Endothelial cell of umbilical vein (primary cell): ENCODE measurements around the gene TGFBR2. TPM values are rescaled to one million over a fixed set of nuclear protein-coding genes. Genes with fewer than 3 reads are reported as not detected.
A peak's percentile ranks its signal among the peaks of the same experiment; 100 is the strongest.
"Not testable (repeated sequence)": the region's sequence is repeated elsewhere in the genome, so short reads cannot be mapped to it uniquely, and the experiment has no call there.

Experiments used
- BruUV-seq: library from RNA; stranded (reverse); fragments of 400-500 nt; replicated peaks from 2 replicates; lab custom pipeline; 2021; lab: Mats Ljungman, UMichigan
- CTCF ChIA-PET: fragments of 300-600, 350-600 bp; sonication (Branson Sonifier 250); formaldehyde crosslinking; loops from one replicate; lab custom pipeline; 2021; ENCODE audit warnings: antibody characterized with exemption, inconsistent platforms; lab: Charles Lee
- POLR2A ChIA-PET: fragments of 300-600, 350-600 bp; sonication (Branson Sonifier 250); formaldehyde crosslinking; loops from one replicate; lab custom pipeline; 2021; ENCODE audit warnings: antibody characterized with exemption, inconsistent platforms; lab: Charles Lee
- DNase-seq: peaks from one replicate; pipeline ENCODE4 v3.0.0-alpha.2; 2011; ENCODE audit warnings: low read depth, low spot score
- FAIRE-seq: peaks from 2 replicates; lab custom pipeline; 2011; peaks lifted over from hg19 to GRCh38; lab: Jason Lieb, UNC
- H2AFZ ChIP-seq: 2 replicates; pipeline ENCODE4 v1.6.0; 2012; ENCODE audit warnings: low read depth, low read length, control low read depth, inconsistent platforms
- H3K27ac ChIP-seq: 2 replicates; pipeline ENCODE4 v1.5.1; 2011; ENCODE audit warnings: low read depth, mild to moderate bottlenecking, control low read depth, low read length, moderate library complexity; ENCODE audit not compliant: insufficient read depth
- H3K27me3 ChIP-seq, 2 experiments: 2 replicates each; pipeline versions ENCODE4 v1.6.0 to v1.6.1; 2011; ENCODE audit warnings: low read length in 2 of 2, mixed read lengths in 1 of 2; ENCODE audit not compliant: control insufficient read depth in 2 of 2, insufficient read depth in 2 of 2
- H3K36me3 ChIP-seq, 2 experiments: 2 replicates in 1 of 2; 3 replicates in 1 of 2; pipeline ENCODE4 v1.5.1; 2011; ENCODE audit warnings: low read length in 2 of 2, mild to moderate bottlenecking in 1 of 2, moderate library complexity in 1 of 2; ENCODE audit not compliant: control insufficient read depth in 2 of 2, insufficient read depth in 2 of 2; ENCODE audit errors: extremely low read depth in 1 of 2
- H3K4me1 ChIP-seq: 3 replicates; pipeline ENCODE4 v1.5.1; 2011; ENCODE audit warnings: mild to moderate bottlenecking, low read length; ENCODE audit not compliant: control insufficient read depth, insufficient read depth; ENCODE audit errors: extremely low read depth
- H3K4me2 ChIP-seq: 2 replicates; pipeline ENCODE4 v1.6.1; 2011; ENCODE audit warnings: low read length, control low read depth, mixed read lengths; ENCODE audit not compliant: insufficient read depth
- H3K4me3 ChIP-seq, 3 experiments: fragments of 200-600 bp in 1 of 3; sonication (generic), shearing (Covaris generic) in 1 of 3; replicated peaks in 1 of 3; 2 replicates each; pipeline ENCODE4 v1.5.1; 2011 to 2016; ENCODE audit warnings: control low read depth in 3 of 3, low read length in 3 of 3, mild to moderate bottlenecking in 2 of 3, inconsistent platforms in 1 of 3, low read depth in 1 of 3, moderate library complexity in 1 of 3; ENCODE audit not compliant: insufficient read depth in 1 of 3
- H3K79me2 ChIP-seq: 2 replicates; pipeline ENCODE4 v1.6.0; 2012; ENCODE audit warnings: low read length, inconsistent platforms; ENCODE audit not compliant: control insufficient read depth, insufficient read depth
- H3K9ac ChIP-seq: replicated peaks from 2 replicates; pipeline ENCODE3; 2011; ENCODE audit warnings: low read length, control low read depth; ENCODE audit not compliant: insufficient read depth; ENCODE audit errors: extremely low read depth
- H3K9me1 ChIP-seq: replicated peaks from 3 replicates; pipeline ENCODE4 v1.6.0; 2011; ENCODE audit warnings: mild to moderate bottlenecking, low read length; ENCODE audit not compliant: control insufficient read depth, insufficient read depth; ENCODE audit errors: extremely low read depth
- H3K9me3 ChIP-seq: replicated peaks from 2 replicates; pipeline ENCODE4 v1.5.1; 2012; ENCODE audit warnings: low read length, inconsistent platforms; ENCODE audit not compliant: control insufficient read depth, insufficient read depth
- H4K20me1 ChIP-seq: replicated peaks from 2 replicates; pipeline ENCODE3; 2011; ENCODE audit warnings: mild to moderate bottlenecking, low read length; ENCODE audit not compliant: control insufficient read depth, insufficient read depth; ENCODE audit errors: extremely low read depth
- EZH2 ChIP-seq: IDR thresholded peaks from 2 replicates; pipeline ENCODE4 v1.6.1; 2012; ENCODE audit warnings: borderline replicate concordance, low read depth, mild to moderate bottlenecking, moderate library complexity, low read length, inconsistent platforms; ENCODE audit not compliant: severe bottlenecking
- FOS ChIP-seq: IDR thresholded peaks from 2 replicates; pipeline ENCODE4 v1.6.1; 2011; ENCODE audit warnings: mild to moderate bottlenecking, low read length, moderate library complexity, borderline replicate concordance; ENCODE audit not compliant: insufficient read depth
- GATA2 ChIP-seq: IDR thresholded peaks from 2 replicates; pipeline ENCODE4 v1.7.0; 2011; ENCODE audit warnings: low read depth, mild to moderate bottlenecking, moderate library complexity, mixed read lengths, low read length; ENCODE audit not compliant: insufficient read length, insufficient read depth
- MYC ChIP-seq: IDR thresholded peaks from one replicate; pipeline ENCODE4 v1.6.1; 2011; ENCODE audit warnings: mild to moderate bottlenecking, low read depth, low read length
- POLR2A ChIP-seq: IDR thresholded peaks from 2 replicates; pipeline ENCODE4 v1.6.1; 2012; ENCODE audit warnings: low read depth, mild to moderate bottlenecking, control low read depth, low read length
- POLR2AphosphoS5 ChIP-seq: IDR thresholded peaks from 2 replicates; pipeline ENCODE4 v1.6.1; 2012; ENCODE audit warnings: low read depth, mild to moderate bottlenecking, control low read depth, low read length, moderate library complexity; ENCODE audit not compliant: insufficient read depth
- dilution Hi-C: fragments of 300-500 bp; cut with MboI; formaldehyde crosslinking; loops from one replicate; pipeline ENCODE4 v1.15.0; 2019; ENCODE audit warnings: low sequenced_read_pairs; ENCODE audit not compliant: extremely low pct_ligation_motif_present
- intact Hi-C: fragments of 100-400 bp; cut with micrococcal nuclease; formaldehyde crosslinking; loops from one replicate; pipeline ENCODE4 v1.10.0; 2022
- polyA plus RNA-seq, 4 experiments: library from polyadenylated mRNA; depleted of rRNA in 3 of 4; stranded (reverse) in 3 of 4; unstranded in 1 of 4; fragments of >200 nt; gene quantifications; 2 replicates each; pipeline versions ENCODE4 v1.2.1 to v1.2.3, GENCODE V29; 2011 to 2012; ENCODE audit warnings: missing spikeins in 1 of 4
- total RNA-seq: library from RNA; stranded (reverse); gene quantifications from 2 replicates; pipeline ENCODE4 v1.2.3, GENCODE V29; 2021
- TF ChIP-seq, protein P1 (sequence below): IDR thresholded peaks from 2 replicates; pipeline ENCODE4 v1.6.1; 2011; ENCODE audit not compliant: insufficient read depth, insufficient read length

Gene TGFBR2
- total and polyA plus RNA-seq, 2 donors (not counting 3 experiments of a cell fraction or from before 2014, with no cell fraction given) = 227 to 250 TPM

GRCh38 chr3:30667280-30667651 lies 60.9 kb downstream of the TGFBR2 start:
- BruUV-seq = no TSS peak
- no peak for TF ChIP-seq FOS
- peak; percentile 50 for TF ChIP-seq POLR2AphosphoS5
- H3K4me1 ChIP-seq = peaks cover 56% of the 10 kb centered on the region
- peak; percentile 72 for FAIRE-seq
- H3K9me3 ChIP-seq = no peaks in the 10 kb centered on the region
- H3K4me2 ChIP-seq = peak overlapping the region; percentile 28
- H3K36me3 ChIP-seq = peaks cover 15 to 29% of the 10 kb centered on the region in 2 experiments
- peak overlapping the region; percentile 52 for H3K27ac ChIP-seq
- H4K20me1 ChIP-seq = no peaks in the 10 kb centered on the region
- ChIA-PET POLR2A (no interaction called here), CTCF (interaction anchor here (0.9 to 3.4 kb wide), 5 partner anchors 8 to 655 kb away, joined by 3 to 14 read pairs (median 4); no protein-coding TSS in a partner anchor)
- intact Hi-C loops (loop anchor here (1.0 kb wide), 1 partner anchor 14 kb away; no protein-coding TSS in a partner anchor), dilution Hi-C loops (no loop called here)
- peak; percentile 63 for DNase-seq
- no peaks in the 10 kb centered on the region for H3K9me1 ChIP-seq
- no peak overlapping the region for H2AFZ ChIP-seq
- H3K9ac ChIP-seq = peak overlapping the region; percentile 34
- H3K79me2 ChIP-seq = peaks cover 77% of the 10 kb centered on the region
- H3K27me3 ChIP-seq = no peaks in the 10 kb centered on the region
- H3K4me3 ChIP-seq = no peak overlapping the region

- dilution Hi-C loops = no loop called here
Observed at GRCh38 chr3:30668051-30668609, 61.7 kb downstream of the TGFBR2 start.

DNA sequence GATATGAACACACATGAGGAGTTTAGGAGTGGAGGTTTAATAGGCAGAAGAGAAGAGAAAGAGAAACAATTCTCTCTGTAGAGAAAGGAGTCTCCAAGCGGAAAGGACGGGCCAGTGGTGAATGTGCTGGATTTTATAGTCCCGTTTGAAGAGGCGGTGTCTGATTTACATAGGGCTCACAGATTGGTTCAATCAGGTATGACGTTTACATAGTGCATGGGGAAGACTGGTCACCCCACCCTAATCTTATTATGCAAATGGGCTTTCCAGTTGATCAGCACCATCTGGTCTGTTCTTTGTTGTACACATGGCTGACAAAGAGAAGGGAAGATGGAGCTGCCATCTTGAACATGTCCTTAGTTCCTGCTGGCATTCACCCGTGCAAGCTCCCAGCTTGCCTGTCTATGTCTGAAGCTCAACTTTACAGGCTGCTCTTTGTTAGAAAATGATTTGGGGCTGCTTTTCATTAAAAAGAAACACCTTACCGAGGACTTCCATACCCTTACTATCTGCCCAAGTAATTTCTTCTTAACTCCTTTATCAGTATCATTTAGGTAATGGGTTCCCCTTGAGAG lies 63.0 kb downstream of the TGFBR2 start:
- H4K20me1 ChIP-seq, dilution Hi-C loops, H3K27ac ChIP-seq, BruUV-seq, H3K9me3 ChIP-seq, H3K9ac ChIP-seq, H2AFZ ChIP-seq, POLR2A ChIA-PET, H3K9me1 ChIP-seq, FAIRE-seq, DNase-seq, H3K4me3 ChIP-seq, H3K27me3 ChIP-seq, H3K4me2 ChIP-seq, intact Hi-C loops: not testable (repeated sequence)
- CTCF ChIA-PET = interaction anchor here (0.9 kb wide), 1 partner anchor 627 kb away, joined by 3 read pairs; no protein-coding TSS in a partner anchor
- H3K79me2 ChIP-seq = peaks cover 84% of the 10 kb centered on the region
- peaks cover 53% of the 10 kb centered on the region for H3K4me1 ChIP-seq
- peaks cover 22 to 33% of the 10 kb centered on the region in 2 experiments for H3K36me3 ChIP-seq

More at GRCh38 chr3:30668051-30668609, 61.7 kb downstream of the TGFBR2 start:
- intact Hi-C loops = no loop called here
- H3K9me1 ChIP-seq = no peaks in the 10 kb centered on the region
- no peak overlapping the region for H3K9ac ChIP-seq
- no peak for FAIRE-seq
- ChIA-PET CTCF (interaction anchor here (0.9 to 3.4 kb wide), 2 partner anchors 9 to 26 kb away, joined by 3 to 14 read pairs; no protein-coding TSS in a partner anchor), POLR2A (interaction anchor here (0.7 kb wide), 1 partner anchor 24 kb away, joined by 6 read pairs; no protein-coding TSS in a partner anchor)
- peaks cover 77% of the 10 kb centered on the region for H3K79me2 ChIP-seq
- H3K9me3 ChIP-seq = no peaks in the 10 kb centered on the region
- H3K27me3 ChIP-seq = no peaks in the 10 kb centered on the region
- no peak overlapping the region for H3K4me2 ChIP-seq
- peaks cover 56% of the 10 kb centered on the region for H3K4me1 ChIP-seq
- no peak for DNase-seq
- no peaks in the 10 kb centered on the region for H4K20me1 ChIP-seq
- no peak overlapping the region for H3K27ac ChIP-seq
- TF ChIP-seq, protein P1, sequence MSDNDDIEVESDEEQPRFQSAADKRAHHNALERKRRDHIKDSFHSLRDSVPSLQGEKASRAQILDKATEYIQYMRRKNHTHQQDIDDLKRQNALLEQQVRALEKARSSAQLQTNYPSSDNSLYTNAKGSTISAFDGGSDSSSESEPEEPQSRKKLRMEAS = no peak
- no peak for TF ChIP-seq FOS
- no peak for TF ChIP-seq POLR2A
- no peak for TF ChIP-seq EZH2
- TF ChIP-seq MYC = no peak
- TF ChIP-seq GATA2 = peak; percentile 15
- no peak overlapping the region for H2AFZ ChIP-seq
- H3K4me3 ChIP-seq = no peak overlapping the region
- H3K36me3 ChIP-seq = peaks cover 22 to 29% of the 10 kb centered on the region in 2 experiments
- no TSS peak for BruUV-seq
